GM10847 (cell line): Measurements from ENCODE around the gene CCDC97.

Source experiments
- POLR2A ChIP-seq: IDR thresholded peaks from 2 replicates; pipeline ENCODE4 v1.6.1; 2011; ENCODE audit not compliant: insufficient read length; ENCODE audit errors: extremely low read depth

Gene CCDC97

GRCh38 chr19:41310033-41310831, at the start of gene CCDC97:
CCDC97 (plus strand) TSS chr19:41310172; CDS start chr19:41310311, 139 bp downstream.
- TF ChIP-seq POLR2A, result peak; percentile 74

- no peak for TF ChIP-seq POLR2A
These were observed 48.3 kb upstream of the CCDC97 start for GRCh38 chr19:41261474-41262190.

GRCh38 chr19:41263042-41263849, 46.7 kb upstream of the CCDC97 start:
- TF ChIP-seq POLR2A, result peak; percentile 23

GRCh38 chr19:41263850-41264580, 46.0 kb upstream of the CCDC97 start, which contains the start of gene HNRNPUL1:
HNRNPUL1 (plus strand) TSS chr19:41264372; CDS start chr19:41264504, 132 bp downstream.
- TF ChIP-seq POLR2A, result peak; percentile 40

GRCh38 chr19:41264581-41265394, 45.2 kb upstream of the CCDC97 start:
- no peak for TF ChIP-seq POLR2A

GRCh38 chr19:41265395-41266153, 44.4 kb upstream of the CCDC97 start:
- no peak for TF ChIP-seq POLR2A

- no peak for TF ChIP-seq POLR2A
These were observed 40.9 kb upstream of the CCDC97 start for GRCh38 chr19:41269055-41269454.

GRCh38 chr19:41269571-41269970, 40.4 kb upstream of the CCDC97 start:
- TF ChIP-seq POLR2A, result no peak

GRCh38 chr19:41273076-41273475, 36.9 kb upstream of the CCDC97 start:
- TF ChIP-seq POLR2A, result no peak

GRCh38 chr19:41274802-41275201, 35.2 kb upstream of the CCDC97 start:
- TF ChIP-seq POLR2A, result no peak

- no peak for TF ChIP-seq POLR2A
These were observed 33.7 kb upstream of the CCDC97 start for GRCh38 chr19:41276231-41276630.

GRCh38 chr19:41278478-41278877, 31.5 kb upstream of the CCDC97 start:
- no peak for TF ChIP-seq POLR2A
